ENCODE data around the gene MUC5B. TPM values are rescaled to one million over a fixed set of nuclear protein-coding genes. Genes with fewer than 3 reads are reported as not detected.
"Not testable (repeated sequence)": the region's sequence is repeated elsewhere in the genome, so short reads cannot be mapped to it uniquely, and the experiment has no call there.

The MUC5B gene
- not detected in 2 replicates for total RNA-seq

GRCh38 chr11:1222491-1223345, at the start of gene MUC5B:
Gene MUC5B (plus strand): TSS chr11:1223066. CDS start chr11:1223124, 58 bp downstream.
- no peak for TF ChIP-seq CTCF (IDR thresholded peaks at IDR 0.05; ENCODE audit: insufficient read depth, low read depth, low read length)
- no peak within 1 kb of the TSS for H3K4me3 ChIP-seq (ENCODE audit: low read depth, low read length)
- DNase-seq (ENCODE audit: low read depth): no peak

- not testable (repeated sequence) for DNase-seq (ENCODE audit: low read depth); H3K4me3 ChIP-seq (ENCODE audit: low read depth, low read length)
Observed at GRCh38 chr11:1173396-1173795, 49.5 kb upstream of the MUC5B start.

DNA sequence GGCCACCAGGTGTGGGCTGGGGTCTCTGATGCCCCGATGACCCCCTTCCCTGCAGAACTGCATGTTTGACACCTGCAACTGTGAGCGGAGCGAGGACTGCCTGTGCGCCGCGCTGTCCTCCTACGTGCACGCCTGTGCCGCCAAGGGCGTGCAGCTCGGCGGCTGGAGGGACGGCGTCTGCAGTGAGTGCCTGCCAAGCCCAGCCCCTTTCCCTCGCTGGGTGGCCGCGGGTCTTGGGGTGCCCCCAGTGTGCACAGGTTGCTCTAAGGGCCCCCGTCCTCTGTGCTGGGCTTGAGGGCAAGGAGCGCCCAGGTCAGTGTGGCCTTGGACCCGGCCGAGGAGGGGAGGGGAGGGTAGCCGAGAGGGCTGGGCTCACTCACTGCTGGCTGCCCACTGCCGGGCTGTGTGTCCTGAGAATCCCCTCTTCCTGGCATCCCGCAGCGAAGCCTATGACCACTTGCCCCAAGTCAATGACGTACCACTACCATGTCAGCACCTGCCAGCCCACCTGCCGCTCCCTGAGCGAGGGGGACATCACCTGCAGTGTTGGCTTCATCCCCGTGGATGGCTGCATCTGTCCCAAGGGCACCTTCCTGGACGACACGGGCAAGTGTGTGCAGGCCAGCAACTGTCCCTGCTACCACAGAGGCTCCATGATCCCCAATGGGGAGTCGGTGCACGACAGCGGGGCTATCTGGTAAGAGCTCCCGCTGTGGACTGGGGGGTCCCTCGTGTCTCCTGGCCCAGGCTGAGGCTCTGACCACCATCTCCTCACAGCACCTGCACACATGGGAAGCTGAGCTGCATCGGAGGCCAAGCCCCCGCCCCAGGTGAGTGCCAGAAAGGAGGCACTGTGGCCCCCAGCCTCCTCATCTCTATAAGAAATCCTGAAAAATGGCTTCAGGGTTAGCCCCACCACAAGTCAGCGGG, 48.2 kb upstream of the MUC5B start:
- H3K4me3 ChIP-seq (ENCODE audit: low read depth, low read length): no peak overlapping the region
- DNase-seq (ENCODE audit: low read depth): no peak
- TF ChIP-seq CTCF (IDR thresholded peaks at IDR 0.05; ENCODE audit: insufficient read depth, low read depth, low read length): no peak

- H3K4me3 ChIP-seq (ENCODE audit: low read depth, low read length): no peak overlapping the region
- TF ChIP-seq CTCF (IDR thresholded peaks at IDR 0.05; ENCODE audit: insufficient read depth, low read depth, low read length): no peak
- DNase-seq (ENCODE audit: low read depth): no peak
Observed at GRCh38 chr11:1175461-1176223, 47.2 kb upstream of the MUC5B start.

DNA sequence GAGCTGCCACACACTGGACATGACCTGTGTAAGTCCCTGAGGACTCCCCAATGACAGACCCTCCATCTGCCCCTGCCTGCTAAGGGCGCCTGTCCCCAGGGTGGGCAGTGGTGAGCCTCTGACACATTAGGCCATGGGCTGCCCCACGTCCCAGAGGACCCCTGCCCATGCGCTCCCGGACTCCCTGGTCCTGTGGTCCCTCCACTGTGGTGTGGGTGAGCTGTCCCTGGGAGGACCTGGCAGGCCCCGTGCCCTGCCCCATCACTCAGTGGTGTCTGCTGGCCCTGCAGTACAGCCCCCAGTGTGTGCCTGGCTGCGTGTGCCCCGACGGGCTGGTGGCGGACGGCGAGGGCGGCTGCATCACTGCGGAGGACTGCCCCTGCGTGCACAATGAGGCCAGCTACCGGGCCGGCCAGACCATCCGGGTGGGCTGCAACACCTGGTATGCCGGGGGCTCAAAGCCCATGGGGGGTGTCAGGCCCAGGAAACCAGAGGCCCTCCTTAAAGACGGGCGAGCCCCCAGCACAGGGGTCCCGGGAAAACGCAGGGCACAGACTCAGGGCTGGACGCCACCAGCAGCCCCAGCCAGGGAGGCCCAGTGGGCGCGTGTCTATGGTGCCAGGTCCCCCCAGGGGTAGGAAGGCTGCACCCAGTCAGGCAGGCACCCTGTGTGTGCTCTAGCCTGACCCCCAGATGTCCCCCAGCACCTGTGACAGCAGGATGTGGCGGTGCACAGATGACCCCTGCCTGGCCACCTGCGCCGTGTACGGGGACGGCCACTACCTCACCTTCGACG, 46.4 kb upstream of the MUC5B start:
- DNase-seq (ENCODE audit: low read depth): no peak
- no peak for TF ChIP-seq CTCF (IDR thresholded peaks at IDR 0.05; ENCODE audit: insufficient read depth, low read depth, low read length)
- H3K4me3 ChIP-seq (ENCODE audit: low read depth, low read length): no peak overlapping the region

GRCh38 chr11:1177020-1177770, 45.7 kb upstream of the MUC5B start:
- TF ChIP-seq CTCF (IDR thresholded peaks at IDR 0.05; ENCODE audit: insufficient read depth, low read depth, low read length): no peak
- H3K4me3 ChIP-seq (ENCODE audit: low read depth, low read length): no peak overlapping the region
- DNase-seq (ENCODE audit: low read depth): no peak
